ENCODE data around the gene SV2B.

The SV2B gene

GRCh38 chr15:91271565-91272153 lies 171.6 kb downstream of the SV2B start:
- TF ChIP-seq POLR2AphosphoS5 (IDR thresholded peaks at IDR 0.05; ENCODE audit: low read depth): no peak
- no peak for TF ChIP-seq SPI1 (IDR thresholded peaks at IDR 0.05; ENCODE audit: borderline replicate concordance, low read depth)
- TF ChIP-seq, protein P1, sequence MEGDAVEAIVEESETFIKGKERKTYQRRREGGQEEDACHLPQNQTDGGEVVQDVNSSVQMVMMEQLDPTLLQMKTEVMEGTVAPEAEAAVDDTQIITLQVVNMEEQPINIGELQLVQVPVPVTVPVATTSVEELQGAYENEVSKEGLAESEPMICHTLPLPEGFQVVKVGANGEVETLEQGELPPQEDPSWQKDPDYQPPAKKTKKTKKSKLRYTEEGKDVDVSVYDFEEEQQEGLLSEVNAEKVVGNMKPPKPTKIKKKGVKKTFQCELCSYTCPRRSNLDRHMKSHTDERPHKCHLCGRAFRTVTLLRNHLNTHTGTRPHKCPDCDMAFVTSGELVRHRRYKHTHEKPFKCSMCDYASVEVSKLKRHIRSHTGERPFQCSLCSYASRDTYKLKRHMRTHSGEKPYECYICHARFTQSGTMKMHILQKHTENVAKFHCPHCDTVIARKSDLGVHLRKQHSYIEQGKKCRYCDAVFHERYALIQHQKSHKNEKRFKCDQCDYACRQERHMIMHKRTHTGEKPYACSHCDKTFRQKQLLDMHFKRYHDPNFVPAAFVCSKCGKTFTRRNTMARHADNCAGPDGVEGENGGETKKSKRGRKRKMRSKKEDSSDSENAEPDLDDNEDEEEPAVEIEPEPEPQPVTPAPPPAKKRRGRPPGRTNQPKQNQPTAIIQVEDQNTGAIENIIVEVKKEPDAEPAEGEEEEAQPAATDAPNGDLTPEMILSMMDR (IDR thresholded peaks at IDR 0.05; ENCODE audit: insufficient read depth, low read length): peak; percentile 62
- TF ChIP-seq GABPA (IDR thresholded peaks at IDR 0.05; ENCODE audit: low read depth): no peak
- Histone ChIP-seq H3K4me3 (replicated peaks; ENCODE audit: insufficient read depth, low read length) (no peak overlapping the region), H3K27ac (replicated peaks) (no peak overlapping the region), H3K27me3 (ENCODE audit: insufficient read depth, poor library complexity, severe bottlenecking) (no peaks in the 10 kb centered on the region)
- DNase-seq (ENCODE audit: low read depth in 1 of 2, low spot score in 1 of 2): peak in 1 of 2 experiments; percentile 61

GRCh38 chr15:91275844-91276243 lies 175.8 kb downstream of the SV2B start:
- Histone ChIP-seq H3K27me3 (ENCODE audit: insufficient read depth, poor library complexity, severe bottlenecking) (no peaks in the 10 kb centered on the region), H3K27ac (replicated peaks) (no peak overlapping the region), H3K4me3 (replicated peaks; ENCODE audit: insufficient read depth, low read length) (no peak overlapping the region)
- no peak for DNase-seq (ENCODE audit: low read depth in 1 of 2, low spot score in 1 of 2)
- TF ChIP-seq GABPA (IDR thresholded peaks at IDR 0.05; ENCODE audit: low read depth) (no peak), SPI1 (IDR thresholded peaks at IDR 0.05; ENCODE audit: borderline replicate concordance, low read depth) (no peak), REST (IDR thresholded peaks at IDR 0.05; ENCODE audit: insufficient replicate concordance, low read depth) (no peak), POLR2AphosphoS5 (IDR thresholded peaks at IDR 0.05; ENCODE audit: low read depth) (no peak)
- TF ChIP-seq, protein P1 (IDR thresholded peaks at IDR 0.05; ENCODE audit: insufficient read depth, low read length): no peak

DNA sequence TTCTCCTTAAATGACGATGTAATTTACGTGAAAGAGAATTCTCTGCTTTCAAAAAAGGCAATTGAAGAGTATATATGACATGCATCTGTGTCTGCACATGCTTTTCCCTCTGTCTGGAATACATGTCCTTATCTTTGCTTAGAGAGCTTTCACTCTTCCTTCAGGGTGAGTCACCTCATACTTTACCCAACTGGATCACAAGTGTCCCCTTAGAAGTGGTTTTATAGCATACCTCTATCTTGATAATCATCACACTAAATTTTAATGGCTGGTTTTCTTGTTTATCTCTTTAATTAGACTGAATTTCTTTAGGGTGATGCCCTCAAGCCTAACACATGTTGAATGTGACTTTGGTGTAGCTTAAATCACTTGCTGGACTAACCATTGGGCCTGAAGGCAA lies 178.9 kb downstream of the SV2B start:
- DNase-seq (ENCODE audit: low read depth in 1 of 2, low spot score in 1 of 2): no peak
- H3K27ac ChIP-seq (replicated peaks): no peak overlapping the region
- no peak overlapping the region for H3K4me3 ChIP-seq (replicated peaks; ENCODE audit: insufficient read depth, low read length)
- TF ChIP-seq REST (IDR thresholded peaks at IDR 0.05; ENCODE audit: insufficient replicate concordance, low read depth): no peak
- TF ChIP-seq GABPA (IDR thresholded peaks at IDR 0.05; ENCODE audit: low read depth): no peak
- no peak for TF ChIP-seq SPI1 (IDR thresholded peaks at IDR 0.05; ENCODE audit: borderline replicate concordance, low read depth)
- TF ChIP-seq, protein P1 (IDR thresholded peaks at IDR 0.05; ENCODE audit: insufficient read depth, low read length): no peak
- TF ChIP-seq POLR2AphosphoS5 (IDR thresholded peaks at IDR 0.05; ENCODE audit: low read depth): no peak
- H3K27me3 ChIP-seq (ENCODE audit: insufficient read depth, poor library complexity, severe bottlenecking): no peaks in the 10 kb centered on the region

DNA sequence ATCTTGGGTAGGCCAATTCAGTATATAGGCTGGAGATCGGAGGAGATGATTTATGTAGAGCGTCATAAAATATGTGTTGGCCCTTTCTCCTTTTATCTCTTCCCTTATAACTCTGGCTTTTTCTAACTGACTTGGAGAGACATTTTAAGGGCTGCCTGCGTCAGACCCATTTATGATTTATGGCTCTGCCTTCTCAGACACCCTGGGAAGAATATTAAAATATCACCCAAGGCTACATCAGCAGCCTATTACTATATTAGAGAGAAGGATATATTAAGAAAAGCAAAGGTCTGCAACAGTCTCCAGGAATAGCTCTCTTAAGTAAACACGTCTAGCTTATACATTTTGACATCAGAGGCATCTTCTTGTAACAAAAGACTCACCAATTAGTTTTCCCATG lies 179.4 kb downstream of the SV2B start:
- no peak for TF ChIP-seq POLR2AphosphoS5 (IDR thresholded peaks at IDR 0.05; ENCODE audit: low read depth)
- no peak for TF ChIP-seq GABPA (IDR thresholded peaks at IDR 0.05; ENCODE audit: low read depth)
- TF ChIP-seq, protein P1 (IDR thresholded peaks at IDR 0.05; ENCODE audit: insufficient read depth, low read length): no peak
- TF ChIP-seq REST (IDR thresholded peaks at IDR 0.05; ENCODE audit: insufficient replicate concordance, low read depth): no peak
- no peak for TF ChIP-seq SPI1 (IDR thresholded peaks at IDR 0.05; ENCODE audit: borderline replicate concordance, low read depth)
- no peak overlapping the region for H3K27ac ChIP-seq (replicated peaks)
- H3K4me3 ChIP-seq (replicated peaks; ENCODE audit: insufficient read depth, low read length): no peak overlapping the region
- no peak for DNase-seq (ENCODE audit: low read depth in 1 of 2, low spot score in 1 of 2)
- H3K27me3 ChIP-seq (ENCODE audit: insufficient read depth, poor library complexity, severe bottlenecking): no peaks in the 10 kb centered on the region

Measured in HL-60 (cell line).